GM21423 (cell line): ENCODE measurements around the gene PNPLA7.
"Not testable (repeated sequence)": the region's sequence is repeated elsewhere in the genome, so short reads cannot be mapped to it uniquely, and the experiment has no call there.

ENCODE experiments used
- ATAC-seq: cut with Tn5 transposase; IDR thresholded peaks from one replicate; pipeline ENCODE4 v1.9.1; 2021; ENCODE audit warnings: mild to moderate bottlenecking, moderate library complexity; ENCODE audit not compliant: unreplicated experiment

The PNPLA7 gene

GRCh38 chr9:137543237-137543963 is 6.8 kb downstream of the PNPLA7 start:
- no peak for ATAC-seq

- ATAC-seq, result no peak
Measured at GRCh38 chr9:137542486-137542885, 7.7 kb downstream of the PNPLA7 start.

DNA sequence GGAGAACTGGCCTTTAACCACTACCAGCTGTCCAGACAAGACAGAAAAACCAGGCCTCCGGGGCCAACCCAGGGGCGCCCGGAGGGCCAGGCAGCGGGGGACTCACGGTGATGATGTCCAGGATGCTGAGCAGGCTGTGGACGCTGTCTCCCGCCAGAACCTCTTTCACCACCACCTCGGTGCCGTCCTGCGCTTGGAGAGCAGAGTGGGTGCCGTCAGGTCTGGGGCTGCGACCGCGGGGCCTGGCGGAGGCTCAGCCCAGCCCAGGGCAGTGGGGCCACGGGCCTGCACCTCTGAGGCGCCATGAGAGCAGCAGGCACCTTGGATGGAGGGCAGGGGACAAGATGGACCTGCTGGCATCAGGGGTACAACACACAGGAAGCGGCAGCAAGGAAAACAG is 9.7 kb downstream of the PNPLA7 start:
- no peak for ATAC-seq

DNA sequence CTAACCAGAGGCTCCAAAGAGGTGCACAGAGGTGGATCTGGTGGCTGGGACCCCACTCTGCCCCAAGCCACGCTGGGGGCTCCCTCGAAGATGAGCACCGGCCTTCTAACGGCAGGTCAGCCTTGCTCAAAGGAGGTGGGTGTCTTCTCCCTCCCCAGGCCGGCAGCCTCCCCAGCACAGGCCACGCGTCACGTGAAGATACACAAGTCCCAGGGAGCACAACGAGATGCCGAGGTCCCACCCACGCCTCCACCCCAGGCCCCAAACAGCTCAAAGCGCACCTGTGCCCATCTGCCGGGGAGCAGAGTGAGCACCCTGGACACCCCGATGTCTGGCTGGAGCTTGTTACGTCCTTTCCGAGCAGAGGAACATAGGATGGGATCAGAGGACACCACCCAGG is 12.1 kb downstream of the PNPLA7 start:
- no peak for ATAC-seq

- not testable (repeated sequence) for ATAC-seq
Measured at GRCh38 chr9:137536594-137537131, 13.5 kb downstream of the PNPLA7 start.

DNA sequence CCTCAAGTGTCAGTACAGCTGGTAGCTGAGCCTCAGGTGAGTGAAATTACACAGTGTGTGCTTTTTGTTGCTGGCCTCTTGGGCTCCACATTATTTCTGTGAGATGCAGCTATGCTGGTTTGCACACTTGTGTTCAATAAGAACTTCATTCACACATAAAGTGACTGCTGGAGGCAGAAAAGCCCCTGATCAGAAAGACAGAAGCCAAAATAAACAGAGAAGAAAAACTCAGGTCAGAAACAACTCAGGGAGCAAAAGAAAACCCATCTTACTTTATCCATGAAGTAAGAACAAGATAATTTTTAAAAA is 15.1 kb downstream of the PNPLA7 start:
- no peak for ATAC-seq

DNA sequence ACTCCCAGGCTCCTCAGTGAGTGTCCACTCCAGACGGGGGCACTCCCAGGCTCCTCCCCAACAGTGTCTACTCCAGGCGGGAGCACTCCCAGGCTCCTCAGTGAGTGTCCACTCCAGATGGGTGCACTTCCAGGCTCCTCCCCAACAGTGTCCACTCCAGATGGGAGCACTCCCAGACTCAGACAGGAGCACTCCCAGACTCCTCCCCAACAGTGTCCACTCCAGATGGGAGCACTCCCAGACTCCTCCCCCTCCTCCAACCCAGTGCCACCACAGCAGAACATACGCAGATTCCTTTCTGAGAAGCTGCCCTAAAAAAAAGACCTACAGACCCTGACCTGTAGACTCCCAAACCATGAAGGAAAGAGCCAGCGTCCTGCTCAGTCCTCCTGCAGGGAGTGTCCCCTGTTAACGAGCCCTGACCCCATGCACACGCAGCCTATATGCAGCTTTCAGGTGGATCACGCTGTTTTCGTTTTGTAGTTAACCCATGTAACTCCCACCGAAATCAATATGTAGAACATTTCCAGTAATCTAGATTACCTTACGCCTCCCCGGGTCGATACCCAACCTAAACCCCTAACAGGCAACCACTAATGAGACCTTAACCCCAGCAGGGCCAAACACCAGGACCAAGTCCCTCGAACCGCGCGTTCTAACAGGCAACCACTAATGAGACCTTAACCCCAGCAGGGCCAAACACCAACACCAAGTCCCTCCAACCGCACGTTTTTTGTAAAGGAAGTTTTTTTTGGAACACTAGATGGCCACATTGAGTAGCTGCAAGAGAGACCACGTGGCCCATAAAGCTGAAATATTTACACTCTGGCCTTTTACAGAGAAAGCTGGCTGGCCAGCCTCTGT is 15.7 kb downstream of the PNPLA7 start:
- no peak for ATAC-seq

DNA sequence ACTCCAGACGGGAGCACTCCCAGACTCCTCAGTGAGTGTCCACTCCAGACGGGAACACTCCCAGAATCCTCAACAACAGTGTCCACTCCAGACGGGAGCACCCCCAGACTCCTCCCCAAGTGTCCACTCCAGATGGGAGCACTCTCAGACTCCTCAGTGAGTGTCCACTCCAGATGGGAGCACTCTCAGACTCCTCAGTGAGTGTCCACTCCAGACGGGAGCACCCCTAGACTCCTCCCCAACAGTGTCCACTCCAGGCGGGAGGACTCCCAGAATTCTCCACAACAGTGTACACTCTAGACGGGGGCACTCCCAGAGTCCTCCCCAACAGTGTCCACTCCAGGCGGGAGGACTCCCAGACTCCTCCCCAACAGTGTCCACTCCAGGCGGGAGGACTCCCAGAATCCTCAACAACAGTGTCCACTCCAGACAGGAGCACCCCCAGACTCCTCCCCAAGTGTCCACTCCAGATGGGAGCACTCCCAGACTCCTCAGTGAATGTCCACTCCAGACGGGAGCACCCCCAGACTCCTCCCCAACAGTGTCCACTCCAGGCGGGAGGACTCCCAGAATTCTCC is 17.2 kb downstream of the PNPLA7 start:
- ATAC-seq, result not testable (repeated sequence)

DNA sequence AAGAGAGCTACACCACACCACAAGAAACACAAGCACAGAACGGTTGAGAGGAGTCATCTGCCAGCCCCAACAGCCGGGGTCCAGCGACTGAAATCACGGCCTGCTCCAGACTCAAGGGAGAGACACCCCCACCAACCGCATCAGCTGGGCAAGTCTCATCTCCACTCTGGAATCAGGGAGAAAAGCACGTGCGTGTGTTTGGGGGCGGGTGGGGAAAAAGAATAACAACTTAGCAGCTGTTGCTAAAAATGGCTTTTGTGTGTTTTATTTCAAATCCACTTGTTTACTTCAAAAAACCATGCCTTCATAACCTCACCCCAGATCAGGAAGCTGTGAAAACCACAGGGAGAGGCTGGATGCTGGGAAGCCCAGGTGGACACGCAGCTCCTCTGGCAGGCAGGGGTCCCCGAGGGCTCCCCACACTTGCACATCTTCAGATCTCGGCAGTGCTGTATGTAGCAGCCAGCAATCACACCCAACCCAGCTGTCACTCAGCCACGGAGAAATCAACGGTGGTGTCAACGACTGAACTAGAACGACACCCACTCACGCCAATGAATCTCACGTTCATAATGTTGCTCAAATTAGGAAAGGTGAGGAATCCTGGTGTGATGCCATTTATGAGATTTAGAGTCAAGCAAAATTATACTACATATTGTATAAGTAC is 19.0 kb downstream of the PNPLA7 start:
- ATAC-seq, result no peak

DNA sequence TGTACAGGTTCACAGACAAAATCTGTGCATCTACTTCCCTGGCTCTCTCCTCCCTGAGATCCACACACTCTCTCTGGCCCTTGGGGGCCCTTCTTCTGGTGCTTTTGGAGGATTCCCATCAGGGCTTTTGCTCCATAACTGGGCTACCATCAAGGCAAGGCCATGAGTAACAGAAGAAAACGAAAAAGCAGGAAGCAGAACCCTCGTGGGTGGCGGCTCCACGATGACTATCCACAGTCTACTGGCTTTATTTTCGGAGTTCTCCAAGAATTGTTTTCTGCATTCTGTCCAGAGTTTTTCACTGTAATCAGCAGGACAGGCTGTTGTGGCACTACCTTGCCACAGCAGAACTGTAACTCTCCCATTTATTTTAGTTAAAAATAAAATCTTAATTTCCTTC is 19.9 kb downstream of the PNPLA7 start:
- ATAC-seq, result no peak

DNA sequence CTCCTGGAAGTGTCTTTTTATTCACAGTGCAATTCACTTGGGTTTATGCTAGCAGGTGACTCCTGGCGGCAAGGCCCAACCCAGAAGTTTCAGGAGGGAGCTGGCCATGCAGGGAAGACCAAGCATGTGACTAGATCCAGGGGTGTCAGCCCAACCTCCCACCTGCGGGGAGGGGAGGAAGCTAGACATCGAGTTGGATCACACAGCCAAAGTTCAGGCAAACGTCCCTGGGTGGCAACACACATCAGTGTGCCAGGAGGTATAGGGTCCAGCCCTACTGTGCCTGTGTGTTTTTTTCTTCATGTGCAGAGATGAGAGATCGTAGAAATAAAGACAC is 25.3 kb downstream of the PNPLA7 start:
- ATAC-seq, result no peak

DNA sequence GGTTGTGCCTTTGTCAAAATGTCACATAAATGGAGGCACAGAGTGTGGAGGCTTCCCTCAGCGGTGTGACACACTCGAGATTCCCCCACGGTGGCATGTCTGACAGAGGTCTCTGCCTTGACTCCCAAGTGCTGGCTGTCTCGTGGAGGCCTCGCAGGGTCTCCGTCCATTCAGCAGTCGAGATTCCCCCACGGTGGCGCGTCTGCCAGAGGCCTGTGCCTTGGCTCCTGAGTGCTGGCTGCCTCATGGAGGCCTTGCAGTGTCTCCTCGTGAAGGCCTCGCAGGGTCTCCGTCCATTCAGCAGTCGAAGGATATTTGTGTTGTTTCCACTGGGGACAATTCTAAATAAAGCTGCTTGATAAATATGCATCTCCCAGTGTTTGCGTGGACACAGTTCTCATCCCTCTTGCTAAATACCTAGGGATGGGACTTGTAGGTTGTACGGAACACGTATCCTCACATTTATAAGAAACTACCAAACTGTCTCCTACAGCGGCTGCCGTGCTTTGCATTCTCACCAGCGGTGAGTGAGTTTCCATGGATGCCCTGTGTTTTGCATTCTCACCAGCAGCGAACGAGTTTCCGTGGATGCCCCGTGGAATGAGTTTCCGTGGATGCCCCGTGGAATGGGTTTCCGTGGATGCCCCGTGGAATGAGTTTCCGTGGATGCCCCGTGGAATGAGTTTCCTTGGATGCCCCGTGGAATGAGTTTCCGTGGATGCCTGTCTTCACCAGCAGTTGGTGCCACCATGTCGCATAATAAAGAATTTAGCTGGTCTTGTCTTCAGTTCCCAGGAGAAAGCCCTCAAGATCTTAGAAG is 25.8 kb downstream of the PNPLA7 start:
- ATAC-seq, result no peak

DNA sequence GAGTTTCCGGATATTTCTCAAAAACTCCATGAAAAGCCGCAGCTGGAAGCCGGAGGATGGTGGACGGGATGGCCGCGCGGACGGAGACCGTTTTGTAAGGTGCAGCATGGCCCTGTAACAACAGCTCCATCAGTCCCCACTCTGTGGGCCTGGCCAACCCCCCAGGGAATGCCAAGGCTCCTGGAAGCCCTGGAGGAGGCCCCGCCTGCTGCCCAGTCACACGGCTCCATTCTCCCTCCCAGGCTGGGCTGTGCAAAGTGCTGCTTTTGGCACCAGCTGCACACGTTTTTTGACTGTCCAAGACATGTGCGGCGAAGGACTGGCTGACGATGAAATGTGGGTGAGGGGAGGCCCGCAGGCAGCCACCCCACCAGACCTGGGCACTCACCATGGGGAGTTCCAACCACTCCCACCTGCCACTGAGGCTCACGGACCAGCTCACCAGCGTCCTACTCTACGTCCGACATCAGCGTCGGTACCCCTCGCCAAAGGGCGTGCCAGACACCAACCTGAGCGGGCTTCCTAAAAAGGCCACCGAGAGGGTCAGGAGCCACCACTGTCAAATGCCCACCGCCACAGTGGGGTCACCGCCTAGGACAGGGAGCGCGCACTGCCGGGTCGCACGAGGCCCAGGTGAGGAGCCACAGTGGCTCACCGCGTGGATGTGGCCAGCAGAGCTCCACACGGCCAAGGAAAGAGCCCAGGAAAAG is 27.3 kb downstream of the PNPLA7 start:
- no peak for ATAC-seq

DNA sequence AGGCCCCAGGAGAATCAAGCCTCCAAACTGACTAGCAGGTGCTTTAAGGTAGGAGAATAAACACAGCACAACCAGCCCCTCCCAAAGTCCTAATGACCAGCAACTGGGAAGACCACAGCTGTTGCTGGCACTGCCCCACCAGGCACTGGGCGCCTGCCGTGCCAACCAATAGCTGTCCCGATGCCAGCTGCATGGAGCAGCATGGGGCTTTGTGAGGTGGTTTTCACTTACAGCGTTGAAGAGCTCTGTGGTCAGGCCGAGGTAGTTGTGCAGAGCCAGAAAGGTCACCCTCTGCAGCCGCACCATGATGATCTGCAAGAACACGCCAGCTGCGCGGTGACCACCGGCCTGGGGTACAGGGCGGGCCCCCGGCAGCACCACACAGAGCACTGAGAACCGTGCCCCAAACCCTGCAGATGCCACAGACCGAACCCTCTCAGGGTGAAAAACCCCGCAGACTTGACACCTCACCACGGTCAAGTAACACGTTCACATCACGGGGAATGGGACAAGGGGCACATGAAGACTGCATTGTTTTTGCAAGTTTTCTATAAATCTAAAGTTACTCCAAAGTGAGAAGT is 28.7 kb downstream of the PNPLA7 start:
- no peak for ATAC-seq

GRCh38 chr9:137520614-137521404 is 29.4 kb downstream of the PNPLA7 start:
- ATAC-seq, result no peak

DNA sequence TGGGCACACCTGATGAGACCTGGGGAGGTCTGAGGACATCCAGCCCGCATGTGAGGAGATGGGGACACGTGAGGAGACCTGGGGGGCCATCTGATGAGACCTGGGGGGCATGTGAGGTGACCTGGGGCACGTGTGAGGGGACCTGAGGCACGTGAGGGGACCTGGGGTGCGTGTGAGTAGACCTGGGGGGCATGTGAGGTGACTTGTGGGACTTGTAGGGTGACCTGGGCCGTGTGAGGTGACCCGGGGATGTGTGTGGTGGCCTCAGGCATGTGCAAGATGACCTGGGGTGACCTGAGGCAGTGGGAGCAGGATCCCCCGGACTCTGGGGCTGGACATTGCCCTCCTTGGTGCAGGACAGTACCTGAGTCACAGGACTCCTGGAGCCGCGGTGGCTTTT is 30.6 kb downstream of the PNPLA7 start:
- no peak for ATAC-seq

GRCh38 chr9:137518661-137519459 is 31.3 kb downstream of the PNPLA7 start:
- not testable (repeated sequence) for ATAC-seq
